Neural cell (in vitro differentiated cells): Measurements from ENCODE around the gene ITPK1.

Source experiments
- EP300 ChIP-seq: fragments of 450-650 bp; conservative IDR thresholded peaks from 2 replicates; pipeline ENCODE4 v1.6.1; 2014; ENCODE audit warnings: antibody characterized with exemption, mild to moderate bottlenecking, moderate library complexity; ENCODE audit not compliant: poor library complexity, severe bottlenecking
- EZH2 ChIP-seq: fragments of 200-600, 300-800 bp; shearing (Covaris generic), sonication (generic); IDR thresholded peaks from 2 replicates; pipeline ENCODE4 v1.6.1; 2014; ENCODE audit warnings: antibody characterized with exemption, low read length, borderline replicate concordance, mild to moderate bottlenecking; ENCODE audit not compliant: insufficient read depth, poor library complexity, severe bottlenecking
- POLR2AphosphoS5 ChIP-seq: IDR thresholded peaks from 2 replicates; pipeline ENCODE4 v1.6.1; 2012
- RAD21 ChIP-seq: fragments of 450-650 bp; conservative IDR thresholded peaks from 2 replicates; pipeline ENCODE4 v1.6.1; 2014; ENCODE audit warnings: antibody characterized with exemption, mild to moderate bottlenecking, moderate library complexity
- SMC3 ChIP-seq: fragments of 450-650 bp; conservative IDR thresholded peaks from 2 replicates; pipeline ENCODE4 v1.6.1; 2014; ENCODE audit warnings: antibody characterized with exemption, mild to moderate bottlenecking, moderate library complexity; ENCODE audit not compliant: poor library complexity
- TAF1 ChIP-seq: IDR thresholded peaks from 2 replicates; pipeline ENCODE4 v1.6.1; 2012; ENCODE audit warnings: low read depth
- TF ChIP-seq, protein P1 (sequence below): IDR thresholded peaks from 2 replicates; pipeline ENCODE4 v1.6.1; 2012; ENCODE audit warnings: borderline replicate concordance
- TF ChIP-seq, protein P2 (sequence below): fragments of 450-650 bp; IDR thresholded peaks from 2 replicates; pipeline ENCODE4 v1.5.1; 2014; ENCODE audit warnings: antibody characterized with exemption, mild to moderate bottlenecking, moderate library complexity; ENCODE audit not compliant: poor library complexity, severe bottlenecking

DNA sequence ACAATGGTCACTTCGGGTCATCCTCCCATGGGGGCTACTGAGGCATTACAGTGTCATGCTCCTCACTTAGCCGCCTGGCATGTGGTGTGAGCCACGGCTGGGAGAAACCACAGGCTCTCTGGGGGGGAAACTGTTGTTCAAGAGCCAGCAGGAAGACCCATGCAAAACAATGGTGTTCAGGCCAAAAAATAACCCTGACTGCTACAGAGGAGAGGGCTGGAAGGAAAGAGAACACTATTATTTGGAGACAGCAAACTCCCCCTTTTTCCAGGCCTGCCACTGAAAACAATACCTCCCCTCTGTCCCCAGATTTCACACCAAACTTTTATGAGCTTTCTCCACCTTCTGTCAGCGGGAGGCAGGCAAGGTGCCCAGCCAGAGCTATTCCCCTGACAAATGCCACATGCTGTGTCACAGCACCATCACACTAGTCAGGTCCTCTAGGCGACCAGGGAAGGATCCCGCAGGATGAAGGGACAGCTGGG lies 109.1 kb downstream of the ITPK1 start:
- TF ChIP-seq, protein P1, sequence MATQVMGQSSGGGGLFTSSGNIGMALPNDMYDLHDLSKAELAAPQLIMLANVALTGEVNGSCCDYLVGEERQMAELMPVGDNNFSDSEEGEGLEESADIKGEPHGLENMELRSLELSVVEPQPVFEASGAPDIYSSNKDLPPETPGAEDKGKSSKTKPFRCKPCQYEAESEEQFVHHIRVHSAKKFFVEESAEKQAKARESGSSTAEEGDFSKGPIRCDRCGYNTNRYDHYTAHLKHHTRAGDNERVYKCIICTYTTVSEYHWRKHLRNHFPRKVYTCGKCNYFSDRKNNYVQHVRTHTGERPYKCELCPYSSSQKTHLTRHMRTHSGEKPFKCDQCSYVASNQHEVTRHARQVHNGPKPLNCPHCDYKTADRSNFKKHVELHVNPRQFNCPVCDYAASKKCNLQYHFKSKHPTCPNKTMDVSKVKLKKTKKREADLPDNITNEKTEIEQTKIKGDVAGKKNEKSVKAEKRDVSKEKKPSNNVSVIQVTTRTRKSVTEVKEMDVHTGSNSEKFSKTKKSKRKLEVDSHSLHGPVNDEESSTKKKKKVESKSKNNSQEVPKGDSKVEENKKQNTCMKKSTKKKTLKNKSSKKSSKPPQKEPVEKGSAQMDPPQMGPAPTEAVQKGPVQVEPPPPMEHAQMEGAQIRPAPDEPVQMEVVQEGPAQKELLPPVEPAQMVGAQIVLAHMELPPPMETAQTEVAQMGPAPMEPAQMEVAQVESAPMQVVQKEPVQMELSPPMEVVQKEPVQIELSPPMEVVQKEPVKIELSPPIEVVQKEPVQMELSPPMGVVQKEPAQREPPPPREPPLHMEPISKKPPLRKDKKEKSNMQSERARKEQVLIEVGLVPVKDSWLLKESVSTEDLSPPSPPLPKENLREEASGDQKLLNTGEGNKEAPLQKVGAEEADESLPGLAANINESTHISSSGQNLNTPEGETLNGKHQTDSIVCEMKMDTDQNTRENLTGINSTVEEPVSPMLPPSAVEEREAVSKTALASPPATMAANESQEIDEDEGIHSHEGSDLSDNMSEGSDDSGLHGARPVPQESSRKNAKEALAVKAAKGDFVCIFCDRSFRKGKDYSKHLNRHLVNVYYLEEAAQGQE = no peak
- TF ChIP-seq, protein P2, sequence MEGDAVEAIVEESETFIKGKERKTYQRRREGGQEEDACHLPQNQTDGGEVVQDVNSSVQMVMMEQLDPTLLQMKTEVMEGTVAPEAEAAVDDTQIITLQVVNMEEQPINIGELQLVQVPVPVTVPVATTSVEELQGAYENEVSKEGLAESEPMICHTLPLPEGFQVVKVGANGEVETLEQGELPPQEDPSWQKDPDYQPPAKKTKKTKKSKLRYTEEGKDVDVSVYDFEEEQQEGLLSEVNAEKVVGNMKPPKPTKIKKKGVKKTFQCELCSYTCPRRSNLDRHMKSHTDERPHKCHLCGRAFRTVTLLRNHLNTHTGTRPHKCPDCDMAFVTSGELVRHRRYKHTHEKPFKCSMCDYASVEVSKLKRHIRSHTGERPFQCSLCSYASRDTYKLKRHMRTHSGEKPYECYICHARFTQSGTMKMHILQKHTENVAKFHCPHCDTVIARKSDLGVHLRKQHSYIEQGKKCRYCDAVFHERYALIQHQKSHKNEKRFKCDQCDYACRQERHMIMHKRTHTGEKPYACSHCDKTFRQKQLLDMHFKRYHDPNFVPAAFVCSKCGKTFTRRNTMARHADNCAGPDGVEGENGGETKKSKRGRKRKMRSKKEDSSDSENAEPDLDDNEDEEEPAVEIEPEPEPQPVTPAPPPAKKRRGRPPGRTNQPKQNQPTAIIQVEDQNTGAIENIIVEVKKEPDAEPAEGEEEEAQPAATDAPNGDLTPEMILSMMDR = no peak
- no peak for TF ChIP-seq EZH2
- TF ChIP-seq RAD21 = no peak
- no peak for TF ChIP-seq TAF1
- TF ChIP-seq EP300 = no peak
- no peak for TF ChIP-seq POLR2AphosphoS5
- no peak for TF ChIP-seq SMC3
